ENCODE data around the gene BAZ2B. TPM values are rescaled to one million over a fixed set of nuclear protein-coding genes. Genes with fewer than 3 reads are reported as not detected.

BAZ2B gene
- total RNA-seq, 2 donors from 2014 or later, result 40.2 to 47.1 TPM

GRCh38 chr2:159297042-159297707, 319.2 kb downstream of the BAZ2B start:
- no peak overlapping the region for H3K4me3 ChIP-seq
- TF ChIP-seq CTCF (IDR thresholded peaks at IDR 0.05), result no peak
- no peaks in the 10 kb centered on the region for H3K9me3 ChIP-seq
- H3K4me1 ChIP-seq, result no peaks in the 10 kb centered on the region
- H3K36me3 ChIP-seq, result no peaks in the 10 kb centered on the region
- H3K27me3 ChIP-seq, result no peaks in the 10 kb centered on the region
- no peak overlapping the region for H3K27ac ChIP-seq
- no peak for DNase-seq (ENCODE audit: low spot score)

- Histone ChIP-seq H3K4me1 (peaks cover 0 to 4% of the 10 kb centered on the region in 2 donors), H3K9me3 (no peaks in the 10 kb centered on the region), H3K27ac (no peak overlapping the region), H3K27me3 (no peaks in the 10 kb centered on the region), H3K36me3 (no peaks in the 10 kb centered on the region), H3K4me3 (no peak overlapping the region)
- no peak for DNase-seq (ENCODE audit: low spot score)
- TF ChIP-seq CTCF (IDR thresholded peaks at IDR 0.05), result no peak
Measured at GRCh38 chr2:159292157-159292556, 324.2 kb downstream of the BAZ2B start.

GRCh38 chr2:159290289-159290907, 325.9 kb downstream of the BAZ2B start:
- no peaks in the 10 kb centered on the region for H3K27me3 ChIP-seq
- H3K9me3 ChIP-seq, result no peaks in the 10 kb centered on the region
- H3K4me3 ChIP-seq, result no peak overlapping the region
- no peaks in the 10 kb centered on the region for H3K36me3 ChIP-seq
- no peak overlapping the region for H3K27ac ChIP-seq
- H3K4me1 ChIP-seq, result peaks cover 0 to 11% of the 10 kb centered on the region in 2 donors
- DNase-seq (ENCODE audit: low spot score), result no peak
- TF ChIP-seq CTCF (IDR thresholded peaks at IDR 0.05), result no peak

- Histone ChIP-seq H3K4me3 (no peak overlapping the region), H3K36me3 (no peaks in the 10 kb centered on the region), H3K4me1 (peaks cover 0 to 15% of the 10 kb centered on the region in 2 donors), H3K9me3 (no peaks in the 10 kb centered on the region), H3K27me3 (no peaks in the 10 kb centered on the region), H3K27ac (peak overlapping the region in 1 of 2 donors; percentile 93)
- TF ChIP-seq CTCF (IDR thresholded peaks at IDR 0.05), result no peak
- no peak for DNase-seq (ENCODE audit: low spot score)
Measured at GRCh38 chr2:159287733-159288132, 328.6 kb downstream of the BAZ2B start.

- no peaks in the 10 kb centered on the region for H3K9me3 ChIP-seq
- H3K27ac ChIP-seq, result peak overlapping the region; percentile 93 to 96
- H3K36me3 ChIP-seq, result no peaks in the 10 kb centered on the region
- no peaks in the 10 kb centered on the region for H3K27me3 ChIP-seq
- no peak for TF ChIP-seq CTCF (IDR thresholded peaks at IDR 0.05)
- DNase-seq (ENCODE audit: low spot score), result peak; percentile 95
- peak overlapping the region; percentile 76 to 97 for H3K4me3 ChIP-seq
- peaks cover 0 to 15% of the 10 kb centered on the region in 2 donors for H3K4me1 ChIP-seq
Measured at GRCh38 chr2:159286709-159287441, 329.5 kb downstream of the BAZ2B start.
